Vagina (tissue), 2 donors: ENCODE measurements around the gene PNPO. TPM values are rescaled to one million over a fixed set of nuclear protein-coding genes. Genes with fewer than 3 reads are reported as not detected.

Source experiments
- DNase-seq, 2 donors: peaks; one replicate each; pipeline ENCODE4 v3.0.0-alpha.2; 2017; ENCODE audit errors: extremely low spot score in 2 of 2
- H3K27ac ChIP-seq: fragments of 200-600 bp; sonication (generic); one replicate; pipeline ENCODE4 v1.5.1; 2019
- H3K27me3 ChIP-seq: fragments of 200-600 bp; sonication (generic); one replicate; pipeline ENCODE4 v1.5.1; 2019
- H3K36me3 ChIP-seq, 2 donors: fragments of 200-600 bp; sonication (generic); one replicate each; pipeline ENCODE4 v1.5.1; 2017 to 2019
- H3K4me1 ChIP-seq: fragments of 200-600 bp; sonication (generic); one replicate; pipeline ENCODE4 v1.5.1; 2019
- H3K4me3 ChIP-seq, 2 donors: fragments of 200-600 bp; sonication (generic); 1 replicate in 1 of 2; 2 replicates in 1 of 2; pipeline ENCODE4 v1.5.1; 2016 to 2019
- H3K9me3 ChIP-seq: fragments of 200-600 bp; sonication (generic); one replicate; pipeline ENCODE4 v1.5.1; 2019
- CTCF ChIP-seq, 3 experiments: fragments of 450-650 bp in 2 of 3; fragments of 200-600 bp in 1 of 3; sonication (generic) in 1 of 3; IDR thresholded peaks; one replicate each; pipeline ENCODE4 v1.5.1; 2017 to 2019; ENCODE audit warnings: antibody characterized with exemption in 3 of 3, mild to moderate bottlenecking in 2 of 3, moderate library complexity in 2 of 3
- POLR2A ChIP-seq, 2 donors: fragments of 450-650 bp; IDR thresholded peaks; one replicate each; pipeline ENCODE4 v1.6.1; 2017; ENCODE audit warnings: antibody characterized with exemption in 2 of 2, mild to moderate bottlenecking in 2 of 2, moderate library complexity in 2 of 2
- POLR2AphosphoS5 ChIP-seq, 2 donors: sonication (generic); formaldehyde crosslinking; IDR thresholded peaks; one replicate each; pipeline ENCODE4 v1.9.0; 2017; ENCODE audit warnings: antibody characterized with exemption in 2 of 2, mild to moderate bottlenecking in 2 of 2, low read depth in 1 of 2; ENCODE audit not compliant: insufficient read depth in 1 of 2
- intact Hi-C: fragments of 100-400 bp; cut with DNase I; formaldehyde crosslinking; loops from one replicate; pipeline ENCODE4 v1.15.1; 2023
- total RNA-seq: library from RNA; depleted of rRNA; stranded (reverse); fragments of >200 nt; gene quantifications from one replicate; pipeline ENCODE4 v1.2.3, GENCODE V29; 2016

The PNPO gene
- total RNA-seq, 1 donor from 2014 or later, result 42.7 TPM

GRCh38 chr17:47959825-47960655 is 18.7 kb downstream of the PNPO start:
- no peak for DNase-seq
- Histone ChIP-seq H3K9me3 (no peaks in the 10 kb centered on the region), H3K4me3 (no peak overlapping the region), H3K27ac (no peak overlapping the region), H3K4me1 (peaks cover 12% of the 10 kb centered on the region), H3K36me3 (no peaks in the 10 kb centered on the region), H3K27me3 (no peaks in the 10 kb centered on the region)
- TF ChIP-seq CTCF (IDR thresholded peaks at IDR 0.05), result no peak
- no peak for TF ChIP-seq POLR2A (IDR thresholded peaks at IDR 0.05)
- no peak for TF ChIP-seq POLR2AphosphoS5 (IDR thresholded peaks at IDR 0.05; ENCODE audit: insufficient read depth in 1 of 2, low read depth in 1 of 2)
- intact Hi-C loops, result no loop called here

- peaks cover 22% of the 10 kb centered on the region for H3K4me1 ChIP-seq
These were observed 20.0 kb downstream of the PNPO start for GRCh38 chr17:47961406-47961805.

GRCh38 chr17:47962901-47963300 is 21.5 kb downstream of the PNPO start:
- H3K4me1 ChIP-seq, result peaks cover 25% of the 10 kb centered on the region
- H3K4me3 ChIP-seq, result no peak overlapping the region
- intact Hi-C loops, result no loop called here
- no peak for TF ChIP-seq POLR2A (IDR thresholded peaks at IDR 0.05)
- no peak for TF ChIP-seq CTCF (IDR thresholded peaks at IDR 0.05)
- no peak for TF ChIP-seq POLR2AphosphoS5 (IDR thresholded peaks at IDR 0.05; ENCODE audit: insufficient read depth in 1 of 2, low read depth in 1 of 2)
- no peaks in the 10 kb centered on the region for H3K27me3 ChIP-seq
- no peaks in the 10 kb centered on the region for H3K36me3 ChIP-seq
- no peak for DNase-seq
- no peak overlapping the region for H3K27ac ChIP-seq
- H3K9me3 ChIP-seq, result no peaks in the 10 kb centered on the region

More at GRCh38 chr17:47961406-47961805, 20.0 kb downstream of the PNPO start:
- DNase-seq, result no peak
- Histone ChIP-seq H3K27ac (no peak overlapping the region), H3K27me3 (no peaks in the 10 kb centered on the region), H3K9me3 (no peaks in the 10 kb centered on the region), H3K4me3 (no peak overlapping the region), H3K36me3 (no peaks in the 10 kb centered on the region)
- no peak for TF ChIP-seq POLR2AphosphoS5 (IDR thresholded peaks at IDR 0.05; ENCODE audit: insufficient read depth in 1 of 2, low read depth in 1 of 2)
- TF ChIP-seq POLR2A (IDR thresholded peaks at IDR 0.05), result no peak
- no peak for TF ChIP-seq CTCF (IDR thresholded peaks at IDR 0.05)
- intact Hi-C loops, result no loop called here

GRCh38 chr17:47964856-47965255 is 23.5 kb downstream of the PNPO start:
- Histone ChIP-seq H3K27me3 (no peaks in the 10 kb centered on the region), H3K9me3 (no peaks in the 10 kb centered on the region), H3K4me3 (no peak overlapping the region), H3K4me1 (peaks cover 28% of the 10 kb centered on the region), H3K36me3 (no peaks in the 10 kb centered on the region), H3K27ac (no peak overlapping the region)
- no peak for TF ChIP-seq POLR2AphosphoS5 (IDR thresholded peaks at IDR 0.05; ENCODE audit: insufficient read depth in 1 of 2, low read depth in 1 of 2)
- TF ChIP-seq POLR2A (IDR thresholded peaks at IDR 0.05), result no peak
- TF ChIP-seq CTCF (IDR thresholded peaks at IDR 0.05), result no peak
- DNase-seq, result no peak
- intact Hi-C loops, result no loop called here

- Histone ChIP-seq H3K4me1 (peaks cover 35% of the 10 kb centered on the region), H3K27ac (peak overlapping the region; percentile 39), H3K4me3 (no peak overlapping the region), H3K36me3 (no peaks in the 10 kb centered on the region), H3K9me3 (no peaks in the 10 kb centered on the region), H3K27me3 (no peaks in the 10 kb centered on the region)
- no peak for TF ChIP-seq POLR2A (IDR thresholded peaks at IDR 0.05)
- peak in 1 of 2 donors; percentile 10 for TF ChIP-seq POLR2AphosphoS5 (IDR thresholded peaks at IDR 0.05; ENCODE audit: insufficient read depth in 1 of 2, low read depth in 1 of 2)
- TF ChIP-seq CTCF (IDR thresholded peaks at IDR 0.05), result no peak
- no peak for DNase-seq
- intact Hi-C loops, result no loop called here
These were observed 24.7 kb downstream of the PNPO start for GRCh38 chr17:47966079-47966519.
